Keratinocyte (primary cell): ENCODE results near the gene STXBP1.

ENCODE experiments used
- EZH2 ChIP-seq: IDR thresholded peaks from one replicate; pipeline ENCODE4 v1.6.1; 2012; ENCODE audit warnings: inconsistent platforms, mild to moderate bottlenecking, low read length, moderate library complexity
- TF ChIP-seq, protein P1 (sequence below), 3 experiments: IDR thresholded peaks in 1 of 3; conservative IDR thresholded peaks in 1 of 3; optimal IDR thresholded peaks in 1 of 3; 2 replicates in 2 of 3; 3 replicates in 1 of 3; pipeline versions ENCODE3 to v1.5.1; 2011; ENCODE audit warnings: low read length in 3 of 3, mild to moderate bottlenecking in 3 of 3, moderate library complexity in 2 of 3, control low read depth in 1 of 3, inconsistent platforms in 1 of 3; ENCODE audit not compliant: insufficient read depth in 2 of 3; ENCODE audit errors: extremely low read depth in 1 of 3

DNA sequence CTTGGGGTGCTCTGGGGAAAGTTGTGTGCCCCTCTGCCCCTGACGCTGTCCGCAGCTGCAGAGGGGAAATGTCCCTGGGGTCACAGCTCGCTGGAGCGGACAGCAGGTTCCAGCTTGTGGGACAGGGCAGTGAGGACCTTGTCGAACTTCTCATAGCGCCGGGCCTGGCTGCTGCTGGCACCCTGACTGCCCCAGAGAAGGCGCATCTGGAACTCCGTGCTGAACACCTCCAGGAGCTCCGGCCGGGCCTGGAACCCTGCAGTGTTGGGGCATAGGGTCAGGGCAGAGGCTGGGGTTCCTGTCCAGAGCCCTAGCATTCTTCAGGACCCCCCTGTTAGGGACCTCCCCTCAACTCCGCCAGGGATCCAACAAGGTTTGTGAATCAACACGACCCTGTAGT lies 126.6 kb downstream of the STXBP1 start:
- TF ChIP-seq, protein P1, sequence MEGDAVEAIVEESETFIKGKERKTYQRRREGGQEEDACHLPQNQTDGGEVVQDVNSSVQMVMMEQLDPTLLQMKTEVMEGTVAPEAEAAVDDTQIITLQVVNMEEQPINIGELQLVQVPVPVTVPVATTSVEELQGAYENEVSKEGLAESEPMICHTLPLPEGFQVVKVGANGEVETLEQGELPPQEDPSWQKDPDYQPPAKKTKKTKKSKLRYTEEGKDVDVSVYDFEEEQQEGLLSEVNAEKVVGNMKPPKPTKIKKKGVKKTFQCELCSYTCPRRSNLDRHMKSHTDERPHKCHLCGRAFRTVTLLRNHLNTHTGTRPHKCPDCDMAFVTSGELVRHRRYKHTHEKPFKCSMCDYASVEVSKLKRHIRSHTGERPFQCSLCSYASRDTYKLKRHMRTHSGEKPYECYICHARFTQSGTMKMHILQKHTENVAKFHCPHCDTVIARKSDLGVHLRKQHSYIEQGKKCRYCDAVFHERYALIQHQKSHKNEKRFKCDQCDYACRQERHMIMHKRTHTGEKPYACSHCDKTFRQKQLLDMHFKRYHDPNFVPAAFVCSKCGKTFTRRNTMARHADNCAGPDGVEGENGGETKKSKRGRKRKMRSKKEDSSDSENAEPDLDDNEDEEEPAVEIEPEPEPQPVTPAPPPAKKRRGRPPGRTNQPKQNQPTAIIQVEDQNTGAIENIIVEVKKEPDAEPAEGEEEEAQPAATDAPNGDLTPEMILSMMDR (optimal IDR thresholded peaks at IDR 0.05 in 1 of 3, IDR thresholded peaks at IDR 0.05 in 1 of 3, conservative IDR thresholded peaks at IDR 0.05 in 1 of 3; ENCODE audit: extremely low read depth in 1 of 3, insufficient read depth in 2 of 3, low read length in 3 of 3), result no peak
- no peak for TF ChIP-seq EZH2
